DMS53 treated with DMSO at 0.1 percent for 48 hours (cell line): Measurements from ENCODE around the gene SUPT3H.

ENCODE experiments used
- DNase-seq: peaks from one replicate; lab custom pipeline; 2025; ENCODE audit not compliant: unreplicated experiment; lab: John Stamatoyannopoulos, UW

Gene SUPT3H

GRCh38 chr6:45021676-45022075 is 356.1 kb downstream of the SUPT3H start:
- DNase-seq = no peak

GRCh38 chr6:45012687-45013086 is 365.0 kb downstream of the SUPT3H start:
- DNase-seq = no peak

- DNase-seq = no peak
Observed at GRCh38 chr6:45009576-45009975, 368.2 kb downstream of the SUPT3H start.

GRCh38 chr6:45006893-45007292 is 370.8 kb downstream of the SUPT3H start:
- DNase-seq = no peak

GRCh38 chr6:45003961-45004360 is 373.8 kb downstream of the SUPT3H start:
- no peak for DNase-seq

- no peak for DNase-seq
Observed at GRCh38 chr6:45003387-45003786, 374.3 kb downstream of the SUPT3H start.

GRCh38 chr6:45002390-45003105 is 375.2 kb downstream of the SUPT3H start:
- DNase-seq = no peak

- no peak for DNase-seq
Observed at GRCh38 chr6:45001663-45002062, 376.1 kb downstream of the SUPT3H start.

GRCh38 chr6:45000833-45001232 is 376.9 kb downstream of the SUPT3H start:
- DNase-seq = no peak

- no peak for DNase-seq
Observed at GRCh38 chr6:44999066-44999465, 378.7 kb downstream of the SUPT3H start.

- DNase-seq = no peak
Observed at GRCh38 chr6:44995486-44996132, 382.1 kb downstream of the SUPT3H start.

- no peak for DNase-seq
Observed at GRCh38 chr6:44989391-44989790, 388.3 kb downstream of the SUPT3H start.

GRCh38 chr6:44985006-44985405 is 392.7 kb downstream of the SUPT3H start:
- DNase-seq = no peak

GRCh38 chr6:44983467-44984365 is 394.0 kb downstream of the SUPT3H start:
- no peak for DNase-seq

GRCh38 chr6:44980841-44981240 is 396.9 kb downstream of the SUPT3H start:
- no peak for DNase-seq

- DNase-seq = no peak
Observed at GRCh38 chr6:44976677-44977641, 400.8 kb downstream of the SUPT3H start.

- no peak for DNase-seq
Observed at GRCh38 chr6:44974511-44974910, 403.2 kb downstream of the SUPT3H start.

- no peak for DNase-seq
Observed at GRCh38 chr6:44972709-44973108, 405.0 kb downstream of the SUPT3H start.

- no peak for DNase-seq
Observed at GRCh38 chr6:44969446-44970185, 408.1 kb downstream of the SUPT3H start.

- no peak for DNase-seq
Observed at GRCh38 chr6:44967481-44967880, 410.3 kb downstream of the SUPT3H start.
